Activated CD4-positive, alpha-beta T cell treated with anti-CD3 and anti-CD28 coated beads, Interleukin-2, amount 10 ng/mL, durations not matched to agents 7 days and 5 days (primary cell): ENCODE data around the gene PGF. TPM values are rescaled to one million over a fixed set of nuclear protein-coding genes. Genes with fewer than 3 reads are reported as not detected.

ENCODE experiments used
- CTCF ChIA-PET: fragments of 350-600 bp; sonication (Branson Sonifier 250); formaldehyde crosslinking; loops from one replicate; lab custom pipeline; 2021; ENCODE audit warnings: antibody characterized with exemption; lab: Charles Lee
- POLR2A ChIA-PET: fragments of 350-600 bp; sonication (Branson Sonifier 250); formaldehyde crosslinking; loops from one replicate; lab custom pipeline; 2021; ENCODE audit warnings: antibody characterized with exemption; lab: Charles Lee
- DNase-seq: peaks from one replicate; pipeline ENCODE4 v3.0.0-alpha.2; 2020
- H3K27ac Mint-ChIP-seq: one replicate; pipeline ENCODE4 v1.8.0; 2021; ENCODE audit warnings: mild to moderate bottlenecking, moderate library complexity, mixed read lengths
- H3K27me3 Mint-ChIP-seq: one replicate; pipeline ENCODE4 v1.8.0; 2021; ENCODE audit warnings: mixed read lengths
- H3K36me3 Mint-ChIP-seq: one replicate; pipeline ENCODE4 v1.8.0; 2021; ENCODE audit warnings: low read depth, mixed read lengths
- H3K4me1 Mint-ChIP-seq: one replicate; pipeline ENCODE4 v1.8.0; 2021; ENCODE audit warnings: mixed read lengths
- H3K4me3 Mint-ChIP-seq: one replicate; pipeline ENCODE4 v1.8.0; 2021; ENCODE audit warnings: mild to moderate bottlenecking, moderate library complexity, mixed read lengths
- H3K9me3 Mint-ChIP-seq: one replicate; pipeline ENCODE4 v1.8.0; 2021; ENCODE audit warnings: mixed read lengths
- total RNA-seq, 2 experiments: library from RNA; stranded (reverse); gene quantifications; one replicate each; pipeline ENCODE4 v1.2.3, GENCODE V29; 2021

Gene PGF
- total RNA-seq, 2 experiments from 2014 or later = 0.12 to 0.15 TPM

DNA sequence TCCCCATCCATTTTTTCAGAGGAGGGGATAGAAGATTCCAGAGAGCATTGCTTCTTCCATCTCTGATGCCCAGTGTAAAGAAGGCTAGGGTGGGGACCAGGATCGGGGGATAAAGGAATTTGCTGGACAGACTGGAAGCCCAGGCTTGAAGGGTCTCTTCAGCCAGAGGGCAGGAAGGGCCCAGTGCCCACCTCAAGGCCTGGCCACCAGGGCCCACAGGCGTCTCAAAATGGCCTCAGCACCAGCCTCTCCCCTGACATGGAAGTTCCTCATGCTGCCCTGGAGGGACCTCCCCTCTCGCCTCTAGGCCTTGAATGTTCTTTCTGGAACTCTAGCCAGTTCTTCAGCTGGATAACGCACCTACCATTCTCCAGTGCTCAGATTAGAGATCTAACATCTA is 35.1 kb downstream of the PGF start:
- H3K9me3 Mint-ChIP-seq = no peaks in the 10 kb centered on the region
- no peaks in the 10 kb centered on the region for H3K36me3 Mint-ChIP-seq
- no peak overlapping the region for H3K27ac Mint-ChIP-seq
- no peak overlapping the region for H3K4me3 Mint-ChIP-seq
- CTCF ChIA-PET = no interaction called here
- peaks cover 2% of the 10 kb centered on the region for H3K27me3 Mint-ChIP-seq
- POLR2A ChIA-PET = no interaction called here
- H3K4me1 Mint-ChIP-seq = peaks cover 11% of the 10 kb centered on the region
- DNase-seq = no peak

DNA sequence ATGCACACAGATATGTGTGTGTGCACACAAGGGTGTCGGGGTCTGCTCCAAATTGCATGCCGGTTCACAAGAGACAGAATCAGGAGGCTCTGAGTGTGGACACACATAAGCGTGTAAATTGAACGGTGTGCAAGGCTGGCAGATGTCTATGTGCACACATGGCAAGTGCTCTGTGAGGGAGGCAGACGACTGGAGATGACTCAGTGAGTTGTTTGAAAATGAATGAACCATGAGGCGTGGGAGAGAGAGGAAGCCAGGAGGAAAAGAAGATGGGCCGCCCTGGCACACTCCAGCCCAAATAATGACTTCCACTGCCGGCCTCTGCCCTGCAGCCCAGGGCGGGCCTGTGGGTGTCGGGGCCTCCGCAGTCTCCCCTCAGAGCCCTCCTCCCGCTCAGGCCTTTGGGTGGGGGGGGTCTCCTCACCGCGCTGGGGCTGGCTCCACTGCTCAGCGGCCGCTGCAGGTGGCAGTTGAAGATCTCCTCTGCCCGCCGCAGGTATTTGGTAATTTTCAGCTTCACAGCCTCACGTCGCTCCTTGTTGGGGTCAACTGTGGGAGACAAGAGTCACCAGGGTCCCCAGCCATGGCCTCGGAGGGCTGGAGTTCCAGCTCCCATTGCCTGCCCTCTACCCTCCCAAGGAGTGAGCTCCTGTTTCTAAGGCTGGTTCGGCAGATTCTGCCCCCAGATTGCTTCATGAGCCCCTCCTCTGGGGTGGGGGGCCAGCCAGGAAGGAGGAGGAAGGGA is 35.8 kb downstream of the PGF start:
- Mint-ChIP-seq H3K4me3 (no peak overlapping the region), H3K36me3 (no peaks in the 10 kb centered on the region), H3K27me3 (no peaks in the 10 kb centered on the region), H3K9me3 (no peaks in the 10 kb centered on the region), H3K27ac (no peak overlapping the region), H3K4me1 (peaks cover 11% of the 10 kb centered on the region)
- ChIA-PET CTCF (interaction anchor here (0.7 kb wide), 1 partner anchor 12 kb away, joined by 3 read pairs; no protein-coding TSS in a partner anchor), POLR2A (no interaction called here)
- no peak for DNase-seq

DNA sequence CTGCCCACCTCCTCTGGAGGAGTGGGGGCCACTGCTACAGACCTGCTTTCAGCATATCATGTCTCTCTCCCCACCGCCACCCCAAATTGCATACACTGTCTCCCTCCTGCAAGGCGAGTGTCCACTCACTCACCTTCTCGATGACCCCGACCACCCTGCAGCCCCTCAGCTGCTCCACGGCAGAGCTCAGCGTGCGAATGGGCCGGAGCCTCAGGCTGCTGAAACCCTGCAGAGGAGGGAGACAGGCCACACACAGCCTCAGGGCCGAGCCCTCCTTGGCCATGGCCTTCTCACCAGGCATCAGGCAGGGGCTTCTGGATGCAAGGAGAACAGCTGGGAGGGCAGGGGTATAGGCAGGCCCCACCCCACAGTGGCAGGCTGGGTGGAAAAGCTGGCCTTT is 37.0 kb downstream of the PGF start:
- Mint-ChIP-seq H3K9me3 (no peaks in the 10 kb centered on the region), H3K36me3 (no peaks in the 10 kb centered on the region), H3K4me1 (peaks cover 5% of the 10 kb centered on the region), H3K27me3 (no peaks in the 10 kb centered on the region), H3K27ac (no peak overlapping the region), H3K4me3 (no peak overlapping the region)
- ChIA-PET CTCF (interaction anchor here (1.4 to 2.7 kb wide), 2 partner anchors 13 to 38 kb away, joined by 3 to 11 read pairs; no protein-coding TSS in a partner anchor), POLR2A (no interaction called here)
- no peak for DNase-seq

DNA sequence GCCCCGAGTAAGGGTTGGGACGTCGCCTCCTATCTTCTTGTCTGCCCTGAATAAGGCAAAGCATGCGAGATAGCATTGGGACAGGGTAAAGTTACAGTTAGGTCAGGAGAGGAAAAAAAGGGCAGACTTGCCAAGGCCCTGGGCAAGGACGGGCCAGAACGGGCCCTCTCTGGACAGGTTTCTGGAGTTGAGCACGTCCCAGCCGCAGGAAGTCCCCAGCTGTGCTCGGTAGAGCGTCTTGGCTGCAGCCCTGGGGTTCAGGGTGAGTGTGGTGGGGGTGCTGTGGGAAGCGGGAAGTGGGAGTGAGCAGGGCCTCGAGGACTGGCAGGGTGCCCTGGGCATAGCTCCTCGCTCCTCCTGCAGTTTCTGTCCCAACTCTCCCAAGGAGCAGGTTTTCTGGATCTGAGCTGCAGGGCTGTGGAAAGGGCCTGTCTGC is 37.7 kb downstream of the PGF start:
- no peak overlapping the region for H3K4me3 Mint-ChIP-seq
- no peaks in the 10 kb centered on the region for H3K9me3 Mint-ChIP-seq
- peaks cover 5% of the 10 kb centered on the region for H3K4me1 Mint-ChIP-seq
- H3K36me3 Mint-ChIP-seq = no peaks in the 10 kb centered on the region
- CTCF ChIA-PET = interaction anchor here (1.0 to 2.7 kb wide), 4 partner anchors 12 to 47 kb away, joined by 3 to 11 read pairs (median 4); no protein-coding TSS in a partner anchor
- DNase-seq = no peak
- no peak overlapping the region for H3K27ac Mint-ChIP-seq
- H3K27me3 Mint-ChIP-seq = no peaks in the 10 kb centered on the region
- POLR2A ChIA-PET = no interaction called here

DNA sequence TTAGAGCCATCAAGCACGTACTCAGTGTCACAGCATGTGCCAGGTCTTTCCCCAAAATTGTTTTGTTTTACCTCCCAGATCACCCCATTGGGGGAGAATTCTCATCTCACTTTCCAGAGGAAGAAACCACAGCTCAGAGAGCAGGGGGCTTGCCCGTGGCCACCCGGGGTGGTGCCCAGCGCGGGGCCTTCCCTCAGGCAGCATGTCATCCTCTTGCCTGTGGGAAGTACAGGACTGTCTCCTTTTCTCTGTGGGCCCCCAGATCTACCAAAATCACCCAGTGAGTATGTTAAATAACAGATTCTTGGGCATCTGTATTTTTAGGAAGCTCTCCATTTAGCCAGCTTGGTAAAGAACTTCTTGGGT is 38.2 kb downstream of the PGF start:
- POLR2A ChIA-PET = no interaction called here
- H3K4me3 Mint-ChIP-seq = no peak overlapping the region

DNA sequence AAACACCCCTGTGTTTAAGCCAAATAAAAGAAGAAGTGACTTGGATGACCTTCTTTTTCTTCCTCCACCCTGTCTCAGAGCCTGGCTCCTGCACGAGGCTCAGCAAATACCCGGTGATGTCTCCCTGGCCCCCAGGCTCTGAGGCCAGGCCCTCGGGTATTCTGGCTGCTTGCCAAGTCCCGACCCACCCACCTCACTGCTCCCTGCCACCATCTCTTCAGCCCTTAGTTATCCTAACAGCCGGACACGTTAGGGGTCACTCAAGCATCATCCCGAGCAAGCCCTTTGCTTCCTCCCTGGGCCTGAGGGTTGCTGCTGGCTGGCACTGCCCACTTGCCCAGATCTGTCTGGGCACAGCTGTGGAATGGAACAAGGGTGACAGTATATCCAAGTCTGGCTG is 39.6 kb downstream of the PGF start:
- Mint-ChIP-seq H3K4me3 (no peak overlapping the region), H3K4me1 (no peaks in the 10 kb centered on the region), H3K36me3 (no peaks in the 10 kb centered on the region), H3K9me3 (no peaks in the 10 kb centered on the region), H3K27me3 (no peaks in the 10 kb centered on the region), H3K27ac (no peak overlapping the region)
- ChIA-PET CTCF (interaction anchor here (1.2 kb wide), 1 partner anchor 538 kb away, joined by 3 read pairs; no protein-coding TSS in a partner anchor), POLR2A (no interaction called here)
- no peak for DNase-seq

More for the DNA sequence above, 38.2 kb downstream of the PGF start:
- Mint-ChIP-seq H3K36me3 (no peaks in the 10 kb centered on the region), H3K9me3 (no peaks in the 10 kb centered on the region), H3K4me1 (peaks cover under 1% of the 10 kb centered on the region), H3K27me3 (no peaks in the 10 kb centered on the region), H3K27ac (no peak overlapping the region)
- DNase-seq = no peak
- CTCF ChIA-PET = interaction anchor here (0.9 to 2.7 kb wide), 7 partner anchors 9 to 537 kb away, joined by 3 to 11 read pairs (median 3); no protein-coding TSS in a partner anchor

DNA sequence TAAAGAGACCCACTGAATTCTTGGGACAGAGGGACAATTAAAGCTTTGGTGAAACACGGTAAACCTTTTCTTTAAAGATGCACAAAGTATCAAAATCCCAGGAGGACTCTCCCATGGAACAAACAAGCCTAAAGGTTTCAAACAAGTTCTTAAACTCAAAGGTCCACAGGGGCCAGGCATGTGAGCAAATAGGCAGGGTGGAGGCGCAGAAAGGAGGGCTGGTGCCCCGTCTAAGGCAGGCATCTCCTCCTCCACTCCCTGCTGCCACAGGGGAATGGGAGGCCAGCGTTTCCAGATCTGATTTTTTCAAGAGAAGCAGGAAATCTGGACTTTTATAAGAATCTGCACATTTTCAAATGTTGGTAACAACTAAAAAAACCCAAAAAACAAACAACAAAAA is 40.0 kb downstream of the PGF start:
- Mint-ChIP-seq H3K9me3 (no peaks in the 10 kb centered on the region), H3K27me3 (no peaks in the 10 kb centered on the region), H3K4me1 (no peaks in the 10 kb centered on the region), H3K4me3 (no peak overlapping the region), H3K36me3 (no peaks in the 10 kb centered on the region), H3K27ac (no peak overlapping the region)
- ChIA-PET CTCF (interaction anchor here (0.6 kb wide), 1 partner anchor 110 kb away, joined by 4 read pairs; no protein-coding TSS in a partner anchor), POLR2A (no interaction called here)
- no peak for DNase-seq

DNA sequence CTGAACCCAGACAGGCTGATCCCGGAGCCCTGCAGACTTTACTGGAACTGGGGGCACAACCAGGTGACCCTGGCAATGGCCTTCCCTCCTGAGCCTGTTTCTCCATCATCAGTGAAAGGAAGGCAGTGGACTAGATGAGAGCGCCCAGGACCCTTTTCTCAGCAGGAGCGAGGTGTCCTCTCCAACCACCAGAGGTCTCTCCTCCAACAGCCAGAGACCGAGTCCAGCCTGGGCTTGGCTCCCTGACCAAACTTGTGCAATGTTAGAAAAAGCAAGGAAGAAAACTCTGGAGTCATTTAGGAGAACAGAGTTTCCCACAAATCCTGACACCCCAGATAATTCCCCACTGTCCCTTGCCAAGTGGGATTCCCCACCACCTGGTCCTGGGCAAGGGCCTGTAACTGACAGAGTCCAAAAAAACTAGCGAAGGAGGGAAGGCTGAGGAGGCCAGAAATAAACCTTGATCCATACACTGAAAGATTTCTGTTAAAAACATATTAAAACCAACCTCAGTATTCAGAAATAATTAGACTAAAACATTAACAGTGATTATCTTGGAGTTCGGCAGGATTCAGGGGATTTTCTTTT is 41.3 kb downstream of the PGF start:
- Mint-ChIP-seq H3K27me3 (no peaks in the 10 kb centered on the region), H3K36me3 (no peaks in the 10 kb centered on the region), H3K27ac (no peak overlapping the region), H3K4me1 (no peaks in the 10 kb centered on the region), H3K9me3 (no peaks in the 10 kb centered on the region), H3K4me3 (no peak overlapping the region)
- ChIA-PET CTCF (no interaction called here), POLR2A (no interaction called here)
- DNase-seq = peak; percentile 32

DNA sequence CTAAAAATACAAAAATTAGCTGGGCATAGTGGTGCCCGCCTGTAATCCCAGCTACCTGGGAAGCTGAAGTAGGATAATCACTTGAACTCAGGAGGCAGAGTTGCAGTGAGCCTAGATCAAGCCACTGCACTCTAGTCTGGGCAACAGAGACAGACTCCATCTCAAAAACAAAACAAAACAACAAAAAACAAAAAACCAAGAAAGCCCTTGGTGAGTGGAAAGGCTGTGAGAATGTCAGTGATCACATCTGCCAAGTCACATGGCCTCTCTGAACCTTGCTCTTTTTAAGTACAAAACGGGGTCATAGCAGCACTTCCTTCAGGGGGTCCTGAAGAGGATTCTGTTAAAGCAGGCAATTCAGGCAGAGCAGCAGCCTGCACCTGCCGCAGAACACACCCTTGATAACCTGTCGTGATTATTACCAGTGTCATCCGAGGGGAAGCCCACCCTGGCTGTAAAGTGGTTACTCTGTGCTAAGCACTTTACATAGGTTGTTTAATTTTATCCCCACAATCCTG is 41.9 kb downstream of the PGF start:
- H3K36me3 Mint-ChIP-seq = no peaks in the 10 kb centered on the region
- no peaks in the 10 kb centered on the region for H3K9me3 Mint-ChIP-seq
- ChIA-PET CTCF (interaction anchor here (1.0 to 1.5 kb wide), 2 partner anchors 10 to 175 kb away, joined by 3 to 4 read pairs; no protein-coding TSS in a partner anchor), POLR2A (no interaction called here)
- no peaks in the 10 kb centered on the region for H3K4me1 Mint-ChIP-seq
- H3K27ac Mint-ChIP-seq = no peak overlapping the region
- no peak for DNase-seq
- no peaks in the 10 kb centered on the region for H3K27me3 Mint-ChIP-seq
- H3K4me3 Mint-ChIP-seq = no peak overlapping the region

DNA sequence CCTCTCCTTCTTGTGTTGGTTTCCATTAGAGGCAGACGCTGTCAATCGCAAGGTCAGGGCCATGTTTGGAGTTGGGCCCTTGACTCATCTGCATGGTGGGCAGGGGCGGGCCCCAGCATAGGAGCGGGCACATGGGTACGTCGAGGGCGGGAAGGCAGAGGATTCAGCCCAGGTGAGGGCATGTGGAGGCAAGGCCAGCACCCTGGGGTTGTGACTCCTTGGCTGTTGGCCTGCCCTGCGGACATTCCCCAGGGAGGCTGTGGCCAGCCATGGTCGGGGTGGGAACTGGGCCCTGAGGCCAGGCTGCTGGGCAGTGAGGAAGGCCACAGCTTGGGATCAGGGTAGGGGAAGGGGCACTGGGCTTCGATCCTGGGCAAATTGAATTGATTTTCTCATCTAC is 42.6 kb downstream of the PGF start:
- Mint-ChIP-seq H3K9me3 (no peaks in the 10 kb centered on the region), H3K4me3 (no peak overlapping the region), H3K27me3 (no peaks in the 10 kb centered on the region), H3K36me3 (no peaks in the 10 kb centered on the region), H3K4me1 (no peaks in the 10 kb centered on the region), H3K27ac (peak overlapping the region; percentile 25)
- ChIA-PET POLR2A (no interaction called here), CTCF (interaction anchor here (0.9 to 1.5 kb wide), 3 partner anchors 8 to 175 kb away, joined by 3 to 4 read pairs (median 3); no protein-coding TSS in a partner anchor)
- DNase-seq = no peak

DNA sequence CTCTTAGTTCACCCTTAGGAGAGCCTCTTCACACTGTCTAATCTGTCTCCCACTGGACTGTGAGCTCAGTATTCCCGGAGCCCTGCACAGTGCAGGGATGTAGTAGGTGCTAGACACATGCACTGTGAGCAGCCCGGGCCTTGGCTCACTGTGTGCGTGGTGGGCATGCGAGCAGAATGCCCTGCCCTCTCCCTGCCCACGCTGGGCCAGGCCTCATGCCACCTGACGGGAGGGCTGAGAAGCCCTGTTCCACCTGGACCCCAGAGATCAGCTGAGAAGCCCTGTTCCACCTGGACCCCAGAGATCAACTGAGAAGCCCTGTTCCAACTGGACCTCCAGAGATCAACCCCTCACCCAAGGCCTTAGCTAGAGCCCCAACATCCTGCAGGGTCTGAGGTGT is 43.3 kb downstream of the PGF start:
- no peak for DNase-seq
- Mint-ChIP-seq H3K36me3 (no peaks in the 10 kb centered on the region), H3K27me3 (no peaks in the 10 kb centered on the region), H3K4me3 (no peak overlapping the region), H3K4me1 (peaks cover 2% of the 10 kb centered on the region), H3K9me3 (no peaks in the 10 kb centered on the region), H3K27ac (no peak overlapping the region)
- CTCF ChIA-PET = interaction anchor here (0.9 to 1.5 kb wide), 3 partner anchors 9 to 176 kb away, joined by 3 to 4 read pairs (median 3); no protein-coding TSS in a partner anchor
- POLR2A ChIA-PET = no interaction called here

DNA sequence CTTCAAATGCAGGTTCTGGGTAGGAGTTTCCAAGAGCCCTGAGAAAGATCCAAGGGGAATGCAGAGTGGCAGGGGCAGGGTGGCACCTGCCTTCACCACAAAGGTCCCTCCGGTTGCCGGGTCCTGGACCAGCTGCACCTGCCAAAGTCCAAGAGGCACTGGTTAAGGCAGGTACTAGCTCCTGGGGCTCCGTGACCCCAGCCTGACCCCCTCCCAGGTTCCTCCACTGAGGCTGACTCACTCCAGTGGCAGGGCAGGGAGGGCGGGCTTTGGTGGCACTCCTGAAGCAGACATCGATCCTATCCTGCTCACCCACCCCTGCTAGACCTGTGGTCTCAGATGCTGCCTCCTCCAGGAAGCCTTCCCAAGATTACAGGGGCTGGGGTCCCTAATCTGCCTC is 43.7 kb downstream of the PGF start:
- H3K4me3 Mint-ChIP-seq = no peak overlapping the region
- ChIA-PET CTCF (no interaction called here), POLR2A (no interaction called here)
- H3K9me3 Mint-ChIP-seq = no peaks in the 10 kb centered on the region
- H3K27me3 Mint-ChIP-seq = no peaks in the 10 kb centered on the region
- peaks cover 3% of the 10 kb centered on the region for H3K4me1 Mint-ChIP-seq
- H3K27ac Mint-ChIP-seq = no peak overlapping the region
- no peaks in the 10 kb centered on the region for H3K36me3 Mint-ChIP-seq
- DNase-seq = no peak

DNA sequence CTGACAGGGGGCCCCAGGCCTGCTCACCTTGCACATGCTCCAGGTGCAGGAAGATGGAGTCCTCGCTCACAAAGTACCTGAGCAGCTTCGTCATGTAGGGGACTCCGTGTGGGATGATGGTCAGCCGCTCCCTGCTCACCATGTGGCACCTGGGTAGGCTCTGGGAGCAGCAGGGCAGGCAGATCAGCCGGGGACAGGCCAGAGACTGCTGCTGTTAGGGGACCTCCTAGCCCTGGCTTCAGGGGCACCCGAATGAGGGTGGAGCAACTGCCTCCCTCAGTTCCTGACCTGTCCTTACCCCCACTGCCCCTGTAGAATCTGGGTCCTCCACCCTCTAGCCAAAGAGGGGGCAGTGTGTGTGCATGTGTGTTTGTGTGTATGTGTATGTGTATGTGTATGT is 44.2 kb downstream of the PGF start:
- CTCF ChIA-PET = no interaction called here
- Mint-ChIP-seq H3K36me3 (no peaks in the 10 kb centered on the region), H3K9me3 (no peaks in the 10 kb centered on the region), H3K27me3 (no peaks in the 10 kb centered on the region), H3K4me1 (peaks cover 3% of the 10 kb centered on the region), H3K27ac (no peak overlapping the region), H3K4me3 (no peak overlapping the region)
- no peak for DNase-seq
- POLR2A ChIA-PET = no interaction called here
